SK-N-SH treated with all-trans-retinoic acid at 6 μM for 48 hours (cell line): ENCODE measurements around the gene KCNJ1.

Source experiments
- CSDC2 ChIP-seq: fragments of 250-450 bp; sonication (Bioruptor Pico); IDR thresholded peaks from 2 replicates; pipeline ENCODE4 v1.5.0; 2020; ENCODE audit warnings: mild to moderate bottlenecking, moderate library complexity
- ISL1 ChIP-seq: fragments of 250-450 bp; sonication (Bioruptor Pico); IDR thresholded peaks from 2 replicates; pipeline ENCODE4 v2.1.2; 2022; ENCODE audit warnings: mild to moderate bottlenecking, moderate library complexity
- OSR1 ChIP-seq: fragments of 250-450 bp; sonication (Bioruptor Pico); IDR thresholded peaks from 2 replicates; pipeline ENCODE4 v1.8.0; 2022; ENCODE audit warnings: moderate library complexity, mild to moderate bottlenecking, inconsistent platforms
- PPARA ChIP-seq: fragments of 250-450 bp; sonication (Bioruptor Pico); IDR thresholded peaks from 2 replicates; pipeline ENCODE4 v1.5.0; 2020; ENCODE audit warnings: mild to moderate bottlenecking, borderline replicate concordance
- RARB ChIP-seq: fragments of 250-450 bp; sonication (Bioruptor Pico); IDR thresholded peaks from 2 replicates; pipeline ENCODE4 v1.8.0; 2021; ENCODE audit warnings: mild to moderate bottlenecking, moderate library complexity
- TOX ChIP-seq: fragments of 250-450 bp; sonication (Bioruptor Pico); IDR thresholded peaks from 2 replicates; pipeline ENCODE4 v1.8.0; 2021; ENCODE audit warnings: mild to moderate bottlenecking, moderate library complexity, borderline replicate concordance
- ZFP3 ChIP-seq: fragments of 250-450 bp; sonication (Bioruptor Pico); IDR thresholded peaks from 2 replicates; pipeline ENCODE4 v1.5.0; 2020; ENCODE audit warnings: mild to moderate bottlenecking, moderate library complexity
- ZNF565 ChIP-seq: fragments of 450-650 bp; formaldehyde crosslinking; conservative IDR thresholded peaks from 2 replicates; pipeline ENCODE4 v1.5.0; 2020; ENCODE audit warnings: low read depth, mild to moderate bottlenecking, moderate library complexity
- ZNF8 ChIP-seq: fragments of 450-650 bp; formaldehyde crosslinking; IDR thresholded peaks from 2 replicates; pipeline ENCODE4 v1.5.0; 2020; ENCODE audit warnings: mild to moderate bottlenecking, moderate library complexity
- TF ChIP-seq, protein P1 (sequence below): fragments of 250-450 bp; sonication (Bioruptor Pico); IDR thresholded peaks from 2 replicates; pipeline ENCODE4 v1.8.0; 2020; ENCODE audit warnings: mild to moderate bottlenecking, moderate library complexity, borderline replicate concordance
- TF ChIP-seq, protein P2 (sequence below): fragments of 250-450 bp; sonication (Bioruptor Pico); IDR thresholded peaks from 2 replicates; pipeline ENCODE4 v1.8.0; 2021; ENCODE audit warnings: low read depth, mild to moderate bottlenecking, moderate library complexity, borderline replicate concordance

DNA sequence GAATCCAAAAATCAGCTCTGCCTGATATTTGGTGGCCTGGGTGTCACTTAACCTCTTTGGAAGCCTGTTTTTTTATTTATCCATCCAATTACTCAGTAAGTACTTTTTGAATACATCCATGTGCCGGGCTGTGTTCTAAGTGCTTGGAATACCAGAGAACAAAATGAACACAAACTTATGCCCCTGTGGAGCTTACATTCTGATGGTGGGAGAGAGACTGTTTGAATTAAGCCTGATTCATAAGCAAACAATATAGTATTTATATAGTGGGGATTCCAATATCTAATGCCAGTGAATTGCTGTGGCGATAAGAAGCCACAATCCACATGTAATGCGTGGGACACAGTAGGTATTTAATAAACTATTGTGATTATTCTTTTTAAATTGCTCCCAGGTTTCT lies 43.5 kb upstream of the KCNJ1 start:
- TF ChIP-seq OSR1 (CRISPR knock-in tag): no peak
- no peak for TF ChIP-seq CSDC2 (CRISPR knock-in tag)
- TF ChIP-seq RARB: no peak
- TF ChIP-seq ZNF8 (CRISPR knock-in tag): no peak
- TF ChIP-seq, protein P1, sequence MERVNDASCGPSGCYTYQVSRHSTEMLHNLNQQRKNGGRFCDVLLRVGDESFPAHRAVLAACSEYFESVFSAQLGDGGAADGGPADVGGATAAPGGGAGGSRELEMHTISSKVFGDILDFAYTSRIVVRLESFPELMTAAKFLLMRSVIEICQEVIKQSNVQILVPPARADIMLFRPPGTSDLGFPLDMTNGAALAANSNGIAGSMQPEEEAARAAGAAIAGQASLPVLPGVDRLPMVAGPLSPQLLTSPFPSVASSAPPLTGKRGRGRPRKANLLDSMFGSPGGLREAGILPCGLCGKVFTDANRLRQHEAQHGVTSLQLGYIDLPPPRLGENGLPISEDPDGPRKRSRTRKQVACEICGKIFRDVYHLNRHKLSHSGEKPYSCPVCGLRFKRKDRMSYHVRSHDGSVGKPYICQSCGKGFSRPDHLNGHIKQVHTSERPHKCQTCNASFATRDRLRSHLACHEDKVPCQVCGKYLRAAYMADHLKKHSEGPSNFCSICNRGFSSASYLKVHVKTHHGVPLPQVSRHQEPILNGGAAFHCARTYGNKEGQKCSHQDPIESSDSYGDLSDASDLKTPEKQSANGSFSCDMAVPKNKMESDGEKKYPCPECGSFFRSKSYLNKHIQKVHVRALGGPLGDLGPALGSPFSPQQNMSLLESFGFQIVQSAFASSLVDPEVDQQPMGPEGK (CRISPR knock-in tag): no peak
- TF ChIP-seq TOX (CRISPR knock-in tag): no peak
- no peak for TF ChIP-seq ISL1
- TF ChIP-seq, protein P2, sequence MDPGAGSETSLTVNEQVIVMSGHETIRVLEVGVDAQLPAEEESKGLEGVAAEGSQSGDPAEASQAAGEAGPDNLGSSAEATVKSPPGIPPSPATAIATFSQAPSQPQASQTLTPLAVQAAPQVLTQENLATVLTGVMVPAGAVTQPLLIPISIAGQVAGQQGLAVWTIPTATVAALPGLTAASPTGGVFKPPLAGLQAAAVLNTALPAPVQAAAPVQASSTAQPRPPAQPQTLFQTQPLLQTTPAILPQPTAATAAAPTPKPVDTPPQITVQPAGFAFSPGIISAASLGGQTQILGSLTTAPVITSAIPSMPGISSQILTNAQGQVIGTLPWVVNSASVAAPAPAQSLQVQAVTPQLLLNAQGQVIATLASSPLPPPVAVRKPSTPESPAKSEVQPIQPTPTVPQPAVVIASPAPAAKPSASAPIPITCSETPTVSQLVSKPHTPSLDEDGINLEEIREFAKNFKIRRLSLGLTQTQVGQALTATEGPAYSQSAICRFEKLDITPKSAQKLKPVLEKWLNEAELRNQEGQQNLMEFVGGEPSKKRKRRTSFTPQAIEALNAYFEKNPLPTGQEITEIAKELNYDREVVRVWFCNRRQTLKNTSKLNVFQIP: no peak
- no peak for TF ChIP-seq PPARA (CRISPR knock-in tag)
- TF ChIP-seq ZFP3 (CRISPR knock-in tag): no peak
- no peak for TF ChIP-seq ZNF565 (CRISPR knock-in tag)
